ENCODE measurements around the gene ATRNL1. TPM values are rescaled to one million over a fixed set of nuclear protein-coding genes. Genes with fewer than 3 reads are reported as not detected.
"Not testable (repeated sequence)": the region's sequence is repeated elsewhere in the genome, so short reads cannot be mapped to it uniquely, and the experiment has no call there.

Gene ATRNL1
- total RNA-seq, 1 donor from 2014 or later: 16.4 TPM

- H3K9me3 ChIP-seq (ENCODE audit: low read depth): no peaks in the 10 kb centered on the region
- H3K27ac ChIP-seq: no peak overlapping the region
- no peaks in the 10 kb centered on the region for H3K36me3 ChIP-seq
- H3K4me1 ChIP-seq: no peaks in the 10 kb centered on the region
- no peaks in the 10 kb centered on the region for H3K79me2 ChIP-seq (ENCODE audit: low read depth)
- Mint-ChIP-seq H3K27ac (no peak overlapping the region), H3K27me3 (ENCODE audit: insufficient read depth, low read depth) (peaks cover 5% of the 10 kb centered on the region), H3K36me3 (peaks cover 4% of the 10 kb centered on the region), H3K4me3 (peak overlapping the region; percentile 61), H3K9me3 (peaks cover 9% of the 10 kb centered on the region), H3K4me1 (peaks cover 35% of the 10 kb centered on the region)
- TF ChIP-seq EZH2 (IDR thresholded peaks at IDR 0.05) (no peak), CTCF (IDR thresholded peaks at IDR 0.05) (no peak), EZH2phosphoT487 (IDR thresholded peaks at IDR 0.05) (no peak)
- peaks cover 8% of the 10 kb centered on the region for H4K20me1 ChIP-seq (ENCODE audit: low read depth)
- peaks cover 18% of the 10 kb centered on the region for H3F3A ChIP-seq (ENCODE audit: low read depth)
- no peak for DNase-seq (ENCODE audit: low spot score)
- no peak overlapping the region for H3K4me3 ChIP-seq
- no peak overlapping the region for H3K4me2 ChIP-seq
- H3K27me3 ChIP-seq: peaks cover 56% of the 10 kb centered on the region
- no peak overlapping the region for H3K9ac ChIP-seq
- no peak overlapping the region for H2AFZ ChIP-seq (replicated peaks)
Observed at GRCh38 chr10:115095758-115096157, 2.6 kb downstream of the ATRNL1 start.

GRCh38 chr10:115103700-115104099 lies 10.5 kb downstream of the ATRNL1 start:
- peaks cover 29% of the 10 kb centered on the region for H3K36me3 Mint-ChIP-seq
- H3K4me1 Mint-ChIP-seq: no peaks in the 10 kb centered on the region
- no peak overlapping the region for H3K27ac Mint-ChIP-seq
- no peak overlapping the region for H3K4me3 ChIP-seq
- H3K36me3 ChIP-seq: no peaks in the 10 kb centered on the region
- no peak for DNase-seq (ENCODE audit: low spot score)
- H3K79me2 ChIP-seq (ENCODE audit: low read depth): no peaks in the 10 kb centered on the region
- H3K9me3 ChIP-seq (ENCODE audit: low read depth): peaks cover 10% of the 10 kb centered on the region
- H3K4me1 ChIP-seq: no peaks in the 10 kb centered on the region
- H3K27ac ChIP-seq: no peak overlapping the region
- H3K27me3 ChIP-seq: no peaks in the 10 kb centered on the region
- peaks cover 70% of the 10 kb centered on the region for H3K9me3 Mint-ChIP-seq
- no peaks in the 10 kb centered on the region for H4K20me1 ChIP-seq (ENCODE audit: low read depth)
- no peak overlapping the region for H3K9ac ChIP-seq
- H3K27me3 Mint-ChIP-seq (ENCODE audit: insufficient read depth, low read depth): no peaks in the 10 kb centered on the region
- no peaks in the 10 kb centered on the region for H3F3A ChIP-seq (ENCODE audit: low read depth)
- H2AFZ ChIP-seq (replicated peaks): no peak overlapping the region
- no peak overlapping the region for H3K4me2 ChIP-seq
- TF ChIP-seq EZH2 (IDR thresholded peaks at IDR 0.05) (no peak), CTCF (IDR thresholded peaks at IDR 0.05) (no peak), EZH2phosphoT487 (IDR thresholded peaks at IDR 0.05) (no peak)
- H3K4me3 Mint-ChIP-seq: no peak overlapping the region

GRCh38 chr10:115105411-115105810 lies 12.2 kb downstream of the ATRNL1 start:
- not testable (repeated sequence) for DNase-seq (ENCODE audit: low spot score); H3K27me3 ChIP-seq; H3K27me3 Mint-ChIP-seq (ENCODE audit: insufficient read depth, low read depth); H3K27ac ChIP-seq; H4K20me1 ChIP-seq (ENCODE audit: low read depth); H3K36me3 ChIP-seq; H3K27ac Mint-ChIP-seq; H3K4me3 Mint-ChIP-seq; H3K4me1 ChIP-seq; H3K9ac ChIP-seq; H3K4me3 ChIP-seq; H3K79me2 ChIP-seq (ENCODE audit: low read depth); H3K4me2 ChIP-seq; H3K4me1 Mint-ChIP-seq; H2AFZ ChIP-seq (replicated peaks); H3F3A ChIP-seq (ENCODE audit: low read depth)
- H3K36me3 Mint-ChIP-seq: peaks cover 30% of the 10 kb centered on the region
- H3K9me3 Mint-ChIP-seq: peaks cover 63% of the 10 kb centered on the region
- H3K9me3 ChIP-seq (ENCODE audit: low read depth): peaks cover 10% of the 10 kb centered on the region

GRCh38 chr10:115107830-115108229 lies 14.7 kb downstream of the ATRNL1 start:
- Mint-ChIP-seq H3K27ac (no peak overlapping the region), H3K9me3 (peaks cover 54% of the 10 kb centered on the region), H3K4me3 (no peak overlapping the region), H3K27me3 (ENCODE audit: insufficient read depth, low read depth) (no peaks in the 10 kb centered on the region), H3K4me1 (no peaks in the 10 kb centered on the region), H3K36me3 (peaks cover 33% of the 10 kb centered on the region)
- Histone ChIP-seq H3K36me3 (no peaks in the 10 kb centered on the region), H3K4me2 (no peak overlapping the region), H3K4me3 (no peak overlapping the region), H3K79me2 (ENCODE audit: low read depth) (no peaks in the 10 kb centered on the region), H3K9ac (no peak overlapping the region), H3K9me3 (ENCODE audit: low read depth) (peaks cover 10% of the 10 kb centered on the region), H2AFZ (replicated peaks) (no peak overlapping the region), H3K4me1 (no peaks in the 10 kb centered on the region), H3K27ac (no peak overlapping the region), H3F3A (ENCODE audit: low read depth) (no peaks in the 10 kb centered on the region), H3K27me3 (no peaks in the 10 kb centered on the region), H4K20me1 (ENCODE audit: low read depth) (no peaks in the 10 kb centered on the region)
- TF ChIP-seq EZH2phosphoT487 (IDR thresholded peaks at IDR 0.05) (no peak), CTCF (IDR thresholded peaks at IDR 0.05) (no peak), EZH2 (IDR thresholded peaks at IDR 0.05) (no peak)
- peak; percentile 3 for DNase-seq (ENCODE audit: low spot score)
